ENCODE results near the gene RERE. TPM values are rescaled to one million over a fixed set of nuclear protein-coding genes. Genes with fewer than 3 reads are reported as not detected.

Gene RERE
- total RNA-seq, 1 experiment from 2014 or later, result 161 TPM

GRCh38 chr1:8674912-8675311, 142.5 kb downstream of the RERE start:
- Mint-ChIP-seq H3K4me1 (peaks cover 52% of the 10 kb centered on the region), H3K4me3 (no peak overlapping the region), H3K9me3 (no peaks in the 10 kb centered on the region), H3K36me3 (no peaks in the 10 kb centered on the region), H3K27ac (peak overlapping the region; percentile 31), H3K27me3 (ENCODE audit: low read depth) (no peaks in the 10 kb centered on the region)
- ChIA-PET CTCF (interaction anchor here (0.6 to 1.3 kb wide), 3 partner anchors 52 to 119 kb away, joined by 3 to 5 read pairs (median 3); no protein-coding TSS in a partner anchor), POLR2A (interaction anchor here (0.6 kb wide), 1 partner anchor 397 kb away, joined by 5 read pairs; no protein-coding TSS in a partner anchor)
- no peak for TF ChIP-seq ZNF232 (CRISPR knock-in tag; IDR thresholded peaks at IDR 0.05)
- TF ChIP-seq NFYB (CRISPR knock-in tag; conservative IDR thresholded peaks at IDR 0.05; ENCODE audit: low read depth), result no peak
- TF ChIP-seq USF1 (CRISPR knock-in tag; IDR thresholded peaks at IDR 0.05), result no peak
- no peak for TF ChIP-seq SP1 (CRISPR knock-in tag; conservative IDR thresholded peaks at IDR 0.05)
- TF ChIP-seq CREB1 (CRISPR knock-in tag; IDR thresholded peaks at IDR 0.05), result no peak
- TF ChIP-seq ARID4B (CRISPR knock-in tag; IDR thresholded peaks at IDR 0.05; ENCODE audit: borderline replicate concordance), result no peak
- no peak for TF ChIP-seq STAT6 (CRISPR knock-in tag; conservative IDR thresholded peaks at IDR 0.05; ENCODE audit: low read depth)
- TF ChIP-seq ZNF281 (CRISPR knock-in tag; IDR thresholded peaks at IDR 0.05), result no peak
- no peak for TF ChIP-seq FOXP4 (CRISPR knock-in tag; IDR thresholded peaks at IDR 0.05)
- no peak for TF ChIP-seq FOXP1 (CRISPR knock-in tag; IDR thresholded peaks at IDR 0.05; ENCODE audit: borderline replicate concordance)
- no peak for TF ChIP-seq NR1H2 (CRISPR knock-in tag; IDR thresholded peaks at IDR 0.05)
- no peak for ATAC-seq
- DNase-seq (ENCODE audit: low spot score), result no peak

- Mint-ChIP-seq H3K4me3 (no peak overlapping the region), H3K9me3 (no peaks in the 10 kb centered on the region), H3K36me3 (no peaks in the 10 kb centered on the region), H3K27me3 (ENCODE audit: low read depth) (no peaks in the 10 kb centered on the region), H3K4me1 (peaks cover 56% of the 10 kb centered on the region), H3K27ac (peak overlapping the region; percentile 31)
- CTCF ChIA-PET, result interaction anchor here (0.6 to 1.3 kb wide), 5 partner anchors 9 to 174 kb away, joined by 3 to 5 read pairs (median 3); no protein-coding TSS in a partner anchor
- DNase-seq (ENCODE audit: low spot score) (no peak), ATAC-seq (no peak)
- TF ChIP-seq CREB1 (CRISPR knock-in tag; IDR thresholded peaks at IDR 0.05) (no peak), ZBTB43 (CRISPR knock-in tag; IDR thresholded peaks at IDR 0.05) (no peak), STAT6 (CRISPR knock-in tag; conservative IDR thresholded peaks at IDR 0.05; ENCODE audit: low read depth) (no peak), ERG (CRISPR knock-in tag; IDR thresholded peaks at IDR 0.05) (no peak), JAZF1 (CRISPR knock-in tag; IDR thresholded peaks at IDR 0.05) (no peak), ZNF263 (CRISPR knock-in tag; IDR thresholded peaks at IDR 0.05; ENCODE audit: low read depth) (no peak)
- POLR2A ChIA-PET, result no interaction called here
Measured at GRCh38 chr1:8674481-8674880, 143.0 kb downstream of the RERE start.

All from WTC11 (cell line).